NB4 (cell line): ENCODE measurements around the gene AACS.
"Not testable (repeated sequence)": the region's sequence is repeated elsewhere in the genome, so short reads cannot be mapped to it uniquely, and the experiment has no call there.

Experiments
- DNase-seq: peaks from one replicate; pipeline ENCODE4 v3.0.0; 2010; ENCODE audit warnings: low read depth
- H3K4me3 ChIP-seq: one replicate; pipeline ENCODE4 v1.5.1; 2011; ENCODE audit warnings: mild to moderate bottlenecking, low read depth, low read length, moderate library complexity
- CTCF ChIP-seq: IDR thresholded peaks from one replicate; pipeline ENCODE4 v1.5.1; 2012; ENCODE audit warnings: low read depth, low read length
- MAX ChIP-seq: IDR thresholded peaks from 2 replicates; pipeline ENCODE4 v1.6.1; 2011; ENCODE audit warnings: low read depth, low read length
- MYC ChIP-seq: IDR thresholded peaks from 2 replicates; pipeline ENCODE4 v1.6.1; 2011; ENCODE audit warnings: low read depth, low read length
- POLR2A ChIP-seq: IDR thresholded peaks from 2 replicates; pipeline ENCODE4 v1.6.1; 2011; ENCODE audit warnings: mild to moderate bottlenecking; ENCODE audit not compliant: insufficient read length; ENCODE audit errors: extremely low read depth

The AACS gene

GRCh38 chr12:125079648-125080645, 14.7 kb downstream of the AACS start:
- TF ChIP-seq MAX, result peak; percentile 41; the same call in 1 of the 2 replicates
- TF ChIP-seq MYC, result 0 out of 2 replicates have a peak, but pooled peaks have one; percentile 34
- TF ChIP-seq CTCF, result no peak
- DNase-seq, result peak; percentile 87
- H3K4me3 ChIP-seq, result no peak overlapping the region

GRCh38 chr12:125081427-125081826, 16.2 kb downstream of the AACS start:
- DNase-seq, result no peak
- no peak for TF ChIP-seq POLR2A
- TF ChIP-seq MAX, result no peak
- TF ChIP-seq CTCF, result no peak
- TF ChIP-seq MYC, result no peak
- no peak overlapping the region for H3K4me3 ChIP-seq

GRCh38 chr12:125083072-125083471, 17.8 kb downstream of the AACS start:
- peak; percentile 43 for DNase-seq
- TF ChIP-seq MAX, result no peak
- TF ChIP-seq POLR2A, result no peak
- H3K4me3 ChIP-seq, result no peak overlapping the region

- not testable (repeated sequence) for DNase-seq, H3K4me3 ChIP-seq
Observed at GRCh38 chr12:125088199-125088598, 23.0 kb downstream of the AACS start.

GRCh38 chr12:125089083-125089482, 23.8 kb downstream of the AACS start:
- peak; percentile 41 for DNase-seq
- H3K4me3 ChIP-seq, result no peak overlapping the region
- TF ChIP-seq MAX (no peak), CTCF (peak; percentile 30), POLR2A (no peak)

- no peak for DNase-seq
- TF ChIP-seq POLR2A (no peak), MYC (no peak), MAX (no peak), CTCF (no peak)
- H3K4me3 ChIP-seq, result no peak overlapping the region
Observed at GRCh38 chr12:125089626-125090025, 24.4 kb downstream of the AACS start.
